Activated T-helper 9 cell treated with anti-CD3 and anti-CD28 coated beads, Interleukin-2, amount 50 U/mL, for 16 hours (primary cell): Measurements from ENCODE around the gene ANKRD18B.
"Not testable (repeated sequence)": the region's sequence is repeated elsewhere in the genome, so short reads cannot be mapped to it uniquely, and the experiment has no call there.

Experiments
- DNase-seq: peaks from one replicate; pipeline ENCODE4 v3.0.0-alpha.2; 2020; ENCODE audit warnings: low read depth

The ANKRD18B gene

GRCh38 chr9:33523397-33524305, at the start of gene ANKRD18B:
Gene ANKRD18B (plus strand): TSS chr9:33524251. CDS start chr9:33524490, 239 bp downstream.
- DNase-seq: peak; percentile 26

GRCh38 chr9:33475357-33475756, 48.7 kb upstream of the ANKRD18B start:
- no peak for DNase-seq

- DNase-seq: no peak
Observed at GRCh38 chr9:33476503-33476902, 47.5 kb upstream of the ANKRD18B start.

DNA sequence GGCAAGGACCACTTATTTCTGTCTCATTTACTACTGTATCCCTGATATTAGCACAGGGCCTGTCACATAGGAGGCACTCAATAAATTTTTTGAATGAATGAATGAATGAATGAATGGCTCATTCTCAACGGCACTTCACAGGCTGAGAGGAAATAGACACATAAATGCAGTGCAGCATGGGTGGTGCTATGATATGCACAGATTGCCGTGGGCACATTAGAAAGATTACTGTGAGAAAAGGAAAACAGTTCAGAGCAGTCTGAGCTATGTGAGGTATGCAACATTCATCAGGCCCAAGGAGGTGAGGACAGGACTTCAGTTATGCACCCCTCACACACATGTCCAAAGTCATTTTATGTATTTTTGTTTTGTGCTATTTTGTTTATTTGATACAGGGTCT, 43.9 kb upstream of the ANKRD18B start:
- no peak for DNase-seq

- no peak for DNase-seq
Observed at GRCh38 chr9:33480976-33481375, 43.1 kb upstream of the ANKRD18B start.

DNA sequence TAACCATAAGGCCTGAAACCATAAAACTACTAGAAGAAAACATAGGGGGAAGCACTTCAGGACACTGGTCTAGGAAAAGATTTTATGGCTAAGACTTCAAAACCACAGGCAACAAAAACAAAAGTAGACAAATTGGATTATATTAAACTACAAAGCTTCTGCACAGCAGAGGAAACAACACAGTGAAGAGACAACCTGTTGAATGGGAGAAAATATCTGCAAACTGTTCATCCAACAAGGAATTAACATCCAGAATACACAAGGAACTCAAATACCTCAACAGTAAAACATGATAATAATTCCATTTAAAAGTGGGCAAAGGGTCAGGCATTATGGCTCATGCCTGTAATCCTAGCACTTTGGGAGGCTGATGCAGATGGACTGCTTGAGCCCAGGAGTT, 38.7 kb upstream of the ANKRD18B start:
- not testable (repeated sequence) for DNase-seq

DNA sequence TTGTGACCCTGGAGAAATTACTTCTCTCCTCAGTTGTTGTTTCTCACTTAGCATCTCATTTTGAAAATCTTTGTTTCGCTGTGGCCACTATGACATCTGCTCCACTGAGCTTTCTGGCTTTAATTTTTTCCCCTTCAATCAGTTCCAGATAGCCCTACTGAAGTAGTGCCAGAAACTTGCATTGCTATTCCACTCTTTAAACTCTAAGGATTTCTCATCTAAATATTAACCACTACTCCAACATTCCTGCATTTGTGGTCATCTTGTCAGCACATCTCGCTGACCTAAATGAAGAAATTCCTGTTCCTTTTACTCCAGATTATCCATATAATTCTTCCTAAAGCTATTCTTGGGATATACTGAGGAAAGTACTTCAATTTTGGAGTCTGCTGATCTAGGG, 35.0 kb upstream of the ANKRD18B start:
- no peak for DNase-seq

DNA sequence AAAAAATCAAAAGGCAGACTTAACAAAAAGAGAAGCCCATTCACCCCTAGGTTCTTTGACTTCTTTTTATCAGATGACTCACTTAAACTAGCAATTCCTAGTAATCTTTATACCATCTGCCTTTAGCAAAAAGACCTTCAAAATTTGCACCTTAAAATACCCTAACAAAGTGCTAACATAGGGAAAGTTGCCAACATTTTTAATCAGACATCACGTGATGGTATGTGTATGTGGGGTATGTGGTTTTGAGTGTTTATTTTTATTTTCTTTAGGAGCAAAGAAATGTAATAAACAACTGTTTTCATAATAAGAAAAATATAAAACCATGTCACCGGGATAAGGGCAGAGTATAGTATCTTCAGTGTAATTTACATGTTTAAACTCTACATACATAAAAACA, 30.2 kb upstream of the ANKRD18B start:
- DNase-seq: not testable (repeated sequence)

- no peak for DNase-seq
Observed at GRCh38 chr9:33498387-33498786, 25.7 kb upstream of the ANKRD18B start.

GRCh38 chr9:33506626-33507370, 17.3 kb upstream of the ANKRD18B start:
- DNase-seq: no peak

DNA sequence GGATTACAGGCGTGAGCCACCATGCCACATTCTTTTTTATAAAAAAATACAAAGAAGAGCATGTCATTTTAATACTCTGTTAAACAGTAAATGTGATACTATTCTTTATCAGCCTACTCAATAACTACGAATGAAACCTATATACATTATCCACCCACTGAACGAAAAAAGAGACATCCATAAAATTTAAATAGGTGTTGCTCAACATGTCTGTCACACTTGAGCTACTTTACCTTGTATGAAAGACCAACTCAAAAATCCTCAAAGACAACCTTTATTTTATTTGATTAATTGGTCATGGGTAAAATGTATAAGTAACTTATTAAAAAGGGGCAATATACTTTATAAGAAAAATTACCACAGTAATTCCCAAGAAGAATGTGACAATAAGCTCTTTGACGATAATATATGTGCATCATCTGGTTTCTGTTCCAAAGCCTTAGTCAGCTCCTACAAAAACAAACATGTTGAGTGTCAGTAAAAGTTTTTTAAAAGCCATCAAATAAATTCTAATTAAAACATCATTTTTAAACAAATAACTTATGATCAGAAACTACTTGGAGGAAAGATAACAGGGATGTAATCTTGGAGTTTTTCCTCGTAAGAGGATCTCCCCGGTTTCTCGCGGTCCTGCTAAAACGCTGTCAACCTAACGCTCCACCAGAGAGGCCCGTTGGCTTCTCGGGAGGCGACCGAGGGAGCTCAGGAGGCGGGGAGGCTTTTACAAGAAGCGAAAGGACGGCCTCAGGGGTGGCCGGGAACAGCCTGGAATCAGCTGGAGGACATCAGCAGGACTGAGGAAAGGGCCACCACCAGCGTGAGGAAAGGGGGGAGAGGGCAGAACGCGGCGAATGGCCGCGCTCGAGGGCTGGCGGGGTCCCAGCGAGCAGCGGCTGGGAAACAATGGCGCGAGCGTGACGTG, 13.5 kb upstream of the ANKRD18B start:
- peak; percentile 3 for DNase-seq

DNA sequence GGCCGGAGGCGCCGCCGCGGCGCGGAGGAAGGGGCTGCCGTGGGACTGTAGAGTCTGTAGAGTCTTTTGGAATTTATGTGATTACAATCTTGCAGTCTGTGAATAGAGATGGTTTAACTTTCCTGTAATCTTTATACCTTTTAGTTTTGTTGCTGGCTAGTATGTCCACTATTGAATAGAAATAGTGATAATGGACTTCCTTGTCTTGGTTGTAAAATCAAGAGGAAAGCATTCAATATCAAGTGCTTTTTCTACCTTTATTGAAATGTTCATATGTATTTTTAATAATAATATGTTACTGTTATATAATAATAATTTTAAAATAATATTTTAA, 12.9 kb upstream of the ANKRD18B start:
- not testable (repeated sequence) for DNase-seq

- not testable (repeated sequence) for DNase-seq
Observed at GRCh38 chr9:33512535-33512934, 11.5 kb upstream of the ANKRD18B start.

GRCh38 chr9:33515342-33515995, 8.6 kb upstream of the ANKRD18B start:
- DNase-seq: not testable (repeated sequence)

GRCh38 chr9:33516397-33516796, 7.7 kb upstream of the ANKRD18B start:
- DNase-seq: not testable (repeated sequence)

GRCh38 chr9:33517373-33517772, 6.7 kb upstream of the ANKRD18B start:
- DNase-seq: no peak

- DNase-seq: not testable (repeated sequence)
Observed at GRCh38 chr9:33517934-33518577, 6.0 kb upstream of the ANKRD18B start.

GRCh38 chr9:33521861-33522260, 2.2 kb upstream of the ANKRD18B start:
- not testable (repeated sequence) for DNase-seq

DNA sequence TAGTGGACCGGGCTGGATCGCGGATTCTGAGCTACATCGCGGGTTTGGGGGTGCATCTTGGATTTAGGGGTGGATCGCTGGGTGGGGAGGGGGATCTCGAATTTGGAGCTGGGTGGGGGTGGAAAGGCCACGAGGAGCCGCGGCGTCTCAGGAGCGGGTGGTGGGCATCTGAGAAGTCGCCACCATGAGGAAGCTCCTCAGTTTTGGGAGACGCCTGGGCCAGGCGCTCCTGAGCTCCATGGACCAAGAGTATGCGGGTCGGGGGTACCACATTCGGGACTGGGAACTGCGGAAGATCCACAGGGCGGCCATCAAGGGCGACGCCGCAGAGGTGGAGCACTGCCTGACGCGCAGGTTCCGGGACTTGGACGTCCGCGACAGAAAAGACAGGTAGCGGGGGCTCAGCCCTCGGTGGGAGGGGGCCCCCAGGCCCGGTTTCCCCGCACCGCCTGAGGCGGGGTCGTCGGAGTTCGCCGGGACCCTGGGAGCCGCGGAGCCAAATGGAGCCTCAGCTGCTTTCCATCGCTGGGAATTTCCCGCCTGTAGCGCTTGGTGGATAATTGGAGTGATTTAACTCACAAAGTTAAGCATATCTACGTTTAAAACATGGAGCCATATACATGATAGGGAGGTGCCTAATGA, 376 bp downstream of the ANKRD18B start:
- DNase-seq: no peak

GRCh38 chr9:33528069-33528468, 4.0 kb downstream of the ANKRD18B start:
- DNase-seq: not testable (repeated sequence)
